ENCODE results near the gene DDB1. TPM values are rescaled to one million over a fixed set of nuclear protein-coding genes. Genes with fewer than 3 reads are reported as not detected.
A peak's percentile ranks its signal among the peaks of the same experiment; 100 is the strongest.

DDB1 gene
- total and polyA plus RNA-seq, 8 donors = 140 to 203 (median 184) TPM

- Histone ChIP-seq H3K36me3 (peaks cover 0 to 19% of the 10 kb centered on the region in 2 donors), H3K4me3 (peak overlapping the region; percentile 40 to 44), H3K27me3 (peaks cover 5 to 59% of the 10 kb centered on the region in 2 donors), H3K4me1 (peaks cover 16 to 42% of the 10 kb centered on the region in 2 donors), H3K27ac (no peak overlapping the region), H3K9me3 (no peaks in the 10 kb centered on the region)
- DNase-seq = peak in 3 of 4 donors; percentile 44 to 80 (median 75)
- intact Hi-C loops (cut with DNase I) = no loop called here
- peak; percentile 55 for ATAC-seq
- no peak for TF ChIP-seq CTCF (IDR thresholded peaks at IDR 0.05)
Observed at GRCh38 chr11:61293867-61294716, 38.8 kb downstream of the DDB1 start.

GRCh38 chr11:61292356-61292755 is 40.5 kb downstream of the DDB1 start:
- DNase-seq (no peak), ATAC-seq (no peak)
- TF ChIP-seq CTCF (IDR thresholded peaks at IDR 0.05) = no peak
- intact Hi-C loops (cut with DNase I) = no loop called here
- peaks cover 12 to 33% of the 10 kb centered on the region in 2 donors for H3K4me1 ChIP-seq
- no peak overlapping the region for H3K4me3 ChIP-seq
- peaks cover 5 to 59% of the 10 kb centered on the region in 2 donors for H3K27me3 ChIP-seq
- H3K36me3 ChIP-seq = peaks cover 0 to 2% of the 10 kb centered on the region in 2 donors
- H3K27ac ChIP-seq = no peak overlapping the region
- no peaks in the 10 kb centered on the region for H3K9me3 ChIP-seq

- Histone ChIP-seq H3K27me3 (peaks cover 5 to 54% of the 10 kb centered on the region in 2 donors), H3K4me1 (peaks cover 10 to 27% of the 10 kb centered on the region in 2 donors), H3K4me3 (no peak overlapping the region), H3K27ac (no peak overlapping the region), H3K36me3 (no peaks in the 10 kb centered on the region), H3K9me3 (no peaks in the 10 kb centered on the region)
- no peak for DNase-seq
- no peak for TF ChIP-seq CTCF (IDR thresholded peaks at IDR 0.05)
- intact Hi-C loops (cut with DNase I) = no loop called here
- no peak for ATAC-seq
Observed at GRCh38 chr11:61290905-61291690, 41.8 kb downstream of the DDB1 start.

- H3K9me3 ChIP-seq = no peaks in the 10 kb centered on the region
- intact Hi-C loops (cut with DNase I) = no loop called here
- ATAC-seq = no peak
- H3K4me3 ChIP-seq = no peak overlapping the region
- no peaks in the 10 kb centered on the region for H3K4me1 ChIP-seq
- no peak for TF ChIP-seq CTCF (IDR thresholded peaks at IDR 0.05)
- H3K27me3 ChIP-seq = peaks cover 0 to 18% of the 10 kb centered on the region in 2 donors
- no peak overlapping the region for H3K27ac ChIP-seq
- DNase-seq = no peak
- H3K36me3 ChIP-seq = no peaks in the 10 kb centered on the region
Observed at GRCh38 chr11:61287338-61287977, 45.4 kb downstream of the DDB1 start.

Data from left lung (tissue), 10 donors.